C4-2B (cell line): ENCODE results near the gene LAMA2.
"Not testable (repeated sequence)": the region's sequence is repeated elsewhere in the genome, so short reads cannot be mapped to it uniquely, and the experiment has no call there.

Experiments used
- H3K27ac ChIP-seq: fragments of 450-650 bp; 2 replicates; pipeline ENCODE4 v1.5.1; 2017
- ZFX ChIP-seq: fragments of 450-650 bp; IDR thresholded peaks from 2 replicates; pipeline ENCODE4 v1.6.1; 2017
- TF ChIP-seq, protein P1 (sequence below): fragments of 450-650 bp; conservative IDR thresholded peaks from 2 replicates; pipeline ENCODE4 v1.5.1; 2017; ENCODE audit warnings: mild to moderate bottlenecking

LAMA2 gene

GRCh38 chr6:129073051-129073450 is 190.1 kb downstream of the LAMA2 start:
- H3K27ac ChIP-seq = no peak overlapping the region
- no peak for TF ChIP-seq ZFX
- TF ChIP-seq, protein P1, sequence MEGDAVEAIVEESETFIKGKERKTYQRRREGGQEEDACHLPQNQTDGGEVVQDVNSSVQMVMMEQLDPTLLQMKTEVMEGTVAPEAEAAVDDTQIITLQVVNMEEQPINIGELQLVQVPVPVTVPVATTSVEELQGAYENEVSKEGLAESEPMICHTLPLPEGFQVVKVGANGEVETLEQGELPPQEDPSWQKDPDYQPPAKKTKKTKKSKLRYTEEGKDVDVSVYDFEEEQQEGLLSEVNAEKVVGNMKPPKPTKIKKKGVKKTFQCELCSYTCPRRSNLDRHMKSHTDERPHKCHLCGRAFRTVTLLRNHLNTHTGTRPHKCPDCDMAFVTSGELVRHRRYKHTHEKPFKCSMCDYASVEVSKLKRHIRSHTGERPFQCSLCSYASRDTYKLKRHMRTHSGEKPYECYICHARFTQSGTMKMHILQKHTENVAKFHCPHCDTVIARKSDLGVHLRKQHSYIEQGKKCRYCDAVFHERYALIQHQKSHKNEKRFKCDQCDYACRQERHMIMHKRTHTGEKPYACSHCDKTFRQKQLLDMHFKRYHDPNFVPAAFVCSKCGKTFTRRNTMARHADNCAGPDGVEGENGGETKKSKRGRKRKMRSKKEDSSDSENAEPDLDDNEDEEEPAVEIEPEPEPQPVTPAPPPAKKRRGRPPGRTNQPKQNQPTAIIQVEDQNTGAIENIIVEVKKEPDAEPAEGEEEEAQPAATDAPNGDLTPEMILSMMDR = no peak

DNA sequence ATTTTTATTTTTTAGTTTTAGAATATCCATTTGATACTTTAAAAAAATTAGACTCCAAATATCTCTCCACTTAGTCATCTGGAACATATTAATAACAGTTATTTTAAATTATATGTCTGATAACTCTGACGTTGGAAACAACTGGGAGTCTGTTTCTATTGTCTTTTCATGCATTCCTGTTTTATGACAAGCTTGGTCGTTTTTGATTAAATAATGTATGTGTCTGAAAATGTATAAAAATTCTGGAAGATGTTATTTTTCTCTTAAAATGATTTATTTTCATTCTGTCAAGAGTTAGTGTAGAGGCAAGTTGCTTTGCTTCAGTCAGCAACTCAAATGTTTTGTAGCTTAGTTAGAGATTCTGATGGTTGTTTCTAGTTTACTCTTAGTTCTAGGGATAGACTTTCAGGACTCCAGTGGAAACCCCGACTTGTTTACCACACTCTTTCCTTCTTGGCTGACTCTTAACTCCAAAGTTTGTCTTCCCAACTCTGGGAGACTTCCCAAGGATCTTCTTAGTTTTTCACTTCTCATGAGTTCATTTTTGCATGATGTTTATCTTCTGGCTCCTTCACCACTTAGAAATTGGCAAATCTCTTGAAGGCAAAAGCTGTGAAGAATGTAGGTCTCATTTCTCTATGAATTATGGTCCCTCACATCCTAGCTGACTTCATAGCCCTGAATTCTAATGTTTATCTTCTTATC is 190.9 kb downstream of the LAMA2 start:
- no peak for TF ChIP-seq ZFX
- TF ChIP-seq, protein P1 = no peak
- no peak overlapping the region for H3K27ac ChIP-seq

- no peak overlapping the region for H3K27ac ChIP-seq
- TF ChIP-seq, protein P1 = no peak
- no peak for TF ChIP-seq ZFX
Observed at GRCh38 chr6:129084406-129084805, 201.5 kb downstream of the LAMA2 start.

DNA sequence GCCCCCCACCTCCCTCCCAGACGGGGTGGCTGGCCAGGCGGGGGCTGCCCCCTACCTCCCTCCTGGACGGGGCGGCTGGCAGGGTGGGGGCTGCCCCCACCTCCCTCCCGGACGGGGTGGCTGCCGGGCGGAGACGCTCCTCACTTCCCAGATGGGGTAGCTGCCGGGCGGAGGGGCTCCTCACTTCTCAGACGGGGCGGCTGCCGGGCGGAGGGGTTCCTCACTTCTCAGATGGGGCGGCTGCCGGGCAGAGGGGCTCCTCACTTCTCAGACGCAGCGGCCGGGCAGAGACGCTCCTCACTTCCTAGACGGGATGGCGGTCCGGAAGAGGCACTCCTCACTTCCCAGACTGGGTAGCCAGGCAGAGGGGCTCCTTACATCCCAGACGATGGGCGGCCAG is 205.5 kb downstream of the LAMA2 start:
- not testable (repeated sequence) for H3K27ac ChIP-seq

DNA sequence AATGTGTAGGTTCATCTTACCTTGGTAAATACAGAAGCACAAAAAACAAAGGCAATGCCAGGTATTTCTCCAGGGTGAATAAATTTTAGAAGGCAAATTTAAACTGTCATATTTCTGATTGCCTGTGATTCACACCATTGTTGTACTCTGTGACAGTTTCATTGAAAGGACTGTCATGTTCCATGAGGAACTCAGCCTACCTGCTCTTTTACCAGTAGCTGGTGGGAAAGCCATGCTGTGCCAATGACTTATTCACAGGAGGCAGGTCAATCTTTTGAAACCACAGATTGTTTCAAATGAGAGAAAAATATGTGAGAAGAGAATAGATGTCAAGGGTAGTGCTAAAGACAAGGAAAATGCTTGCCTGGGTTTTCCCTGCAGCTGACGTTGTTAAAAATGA is 206.4 kb downstream of the LAMA2 start:
- H3K27ac ChIP-seq = no peak overlapping the region

GRCh38 chr6:129094147-129094546 is 211.2 kb downstream of the LAMA2 start:
- no peak for TF ChIP-seq ZFX
- TF ChIP-seq, protein P1 = no peak
- H3K27ac ChIP-seq = no peak overlapping the region

More for the DNA sequence above, 206.4 kb downstream of the LAMA2 start:
- no peak for TF ChIP-seq ZFX
- TF ChIP-seq, protein P1 = no peak

GRCh38 chr6:129096651-129097290 is 213.8 kb downstream of the LAMA2 start:
- no peak for TF ChIP-seq ZFX
- TF ChIP-seq, protein P1 = no peak
- H3K27ac ChIP-seq = no peak overlapping the region
